Activated CD8-positive, alpha-beta memory T cell treated with anti-CD3 and anti-CD28 coated beads for 4 hours (primary cell): ENCODE results near the gene MVK.

Experiments used
- DNase-seq, 2 donors: peaks; one replicate each; pipeline ENCODE4 v3.0.0-alpha.2; 2020; ENCODE audit warnings: low read depth in 2 of 2

The MVK gene

GRCh38 chr12:109545826-109546225 lies 27.8 kb upstream of the MVK start:
- DNase-seq = no peak

DNA sequence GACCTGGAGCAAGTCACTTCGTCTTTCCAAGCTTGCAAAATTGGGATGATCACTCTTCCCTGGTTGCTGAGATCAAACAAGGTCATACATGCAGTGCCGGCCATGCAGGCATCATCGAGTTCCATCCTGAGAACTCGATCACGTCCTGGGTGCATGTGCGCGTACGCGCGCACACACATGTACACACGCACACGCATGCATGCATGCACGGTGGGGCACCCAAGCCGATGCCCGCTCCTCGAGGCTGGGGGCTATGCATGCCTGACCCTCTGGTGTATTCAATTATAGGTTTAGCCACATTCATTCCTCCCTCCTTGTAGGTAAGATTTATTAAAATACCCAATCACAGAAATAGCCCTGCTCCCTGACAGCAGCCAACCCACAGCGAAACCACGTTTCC lies 26.3 kb upstream of the MVK start:
- no peak for DNase-seq

DNA sequence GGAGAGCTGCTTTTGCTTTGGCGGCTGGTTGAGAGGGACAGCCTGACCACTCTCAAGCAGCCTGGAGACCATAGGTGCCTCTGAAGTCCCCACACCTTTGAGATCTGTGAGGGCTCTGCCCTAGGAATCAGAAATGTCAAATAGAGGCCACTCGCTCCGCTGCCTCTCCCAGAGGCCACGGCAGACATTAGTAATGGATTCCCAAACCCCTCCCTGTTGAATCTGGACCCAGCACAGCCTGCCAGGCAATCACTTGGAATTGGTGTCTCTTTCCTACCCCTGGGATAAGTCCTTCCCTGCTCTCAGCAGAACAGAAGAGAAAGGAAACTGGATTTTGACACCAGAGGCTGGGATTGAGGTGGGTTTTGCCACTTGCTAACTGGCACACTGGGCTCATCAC lies 25.3 kb upstream of the MVK start:
- no peak for DNase-seq

DNA sequence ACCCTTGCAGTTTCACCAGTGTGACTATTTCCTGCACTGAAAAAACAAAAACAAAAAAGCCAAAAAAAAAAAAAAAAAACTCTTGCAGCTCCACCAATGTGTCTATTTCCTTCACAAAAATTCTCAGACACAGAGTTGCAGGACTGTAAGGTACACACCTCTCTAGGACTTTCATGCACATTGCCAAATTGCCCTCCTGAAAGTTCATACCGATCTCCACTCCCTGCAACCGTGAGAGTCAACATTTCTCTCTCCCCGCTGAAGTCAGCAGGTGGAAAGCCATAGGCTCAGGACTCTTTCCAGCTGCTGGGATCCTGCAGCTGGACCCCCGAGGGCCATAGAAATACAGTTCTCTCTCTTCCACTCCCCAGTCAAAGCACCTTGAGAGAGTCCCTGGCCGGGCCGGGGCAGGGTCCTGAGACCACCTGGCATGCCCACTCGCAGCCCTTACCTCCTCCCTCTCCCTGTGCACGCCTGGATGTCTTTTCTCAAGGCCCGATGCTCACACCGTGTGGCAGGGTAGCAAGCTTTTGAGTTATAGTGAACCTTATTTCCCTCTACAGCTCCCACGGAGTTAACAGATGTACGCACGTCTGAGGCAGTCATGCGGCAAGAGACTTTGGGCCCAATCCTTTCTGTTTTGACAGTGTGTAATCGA lies 23.9 kb upstream of the MVK start:
- no peak for DNase-seq

DNA sequence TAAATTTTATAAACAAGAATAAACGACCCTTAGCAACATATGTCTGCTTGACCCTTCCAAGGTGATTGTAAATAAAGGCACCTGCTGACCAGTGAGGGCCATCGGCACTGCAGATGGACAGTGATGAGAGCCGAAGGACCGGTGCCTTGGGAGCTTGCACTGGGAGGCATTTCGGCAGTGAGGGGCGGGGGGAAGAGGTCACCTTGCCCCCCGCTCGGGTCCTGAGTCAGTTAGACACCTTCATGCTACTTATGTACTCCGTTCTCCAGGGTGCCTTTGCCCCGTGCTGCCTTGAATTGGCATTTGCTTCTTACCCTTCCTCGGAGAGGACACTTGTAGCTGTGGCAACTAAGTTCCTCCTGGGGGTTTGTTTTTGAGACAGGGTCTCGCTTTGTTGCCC lies 23.3 kb upstream of the MVK start:
- no peak for DNase-seq

DNA sequence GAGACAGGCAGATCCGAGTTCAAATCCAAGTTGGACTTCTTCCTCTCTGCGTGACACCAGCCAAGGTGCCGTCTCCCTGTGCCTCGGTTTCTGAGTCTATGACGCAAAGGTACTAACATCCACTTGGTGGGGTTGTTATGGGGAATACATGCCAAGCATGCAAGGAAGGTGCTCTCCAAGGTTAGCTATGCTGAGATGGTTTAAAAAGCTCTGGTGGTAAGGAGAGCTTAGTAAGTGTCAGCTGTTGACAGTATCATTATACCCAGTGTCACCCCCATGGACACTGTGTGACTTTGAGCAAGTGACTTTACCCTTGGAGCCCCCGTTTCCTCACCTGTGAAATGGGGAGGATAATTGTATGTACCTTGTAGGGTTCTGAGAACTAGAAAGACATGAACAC lies 22.5 kb upstream of the MVK start:
- no peak for DNase-seq

DNA sequence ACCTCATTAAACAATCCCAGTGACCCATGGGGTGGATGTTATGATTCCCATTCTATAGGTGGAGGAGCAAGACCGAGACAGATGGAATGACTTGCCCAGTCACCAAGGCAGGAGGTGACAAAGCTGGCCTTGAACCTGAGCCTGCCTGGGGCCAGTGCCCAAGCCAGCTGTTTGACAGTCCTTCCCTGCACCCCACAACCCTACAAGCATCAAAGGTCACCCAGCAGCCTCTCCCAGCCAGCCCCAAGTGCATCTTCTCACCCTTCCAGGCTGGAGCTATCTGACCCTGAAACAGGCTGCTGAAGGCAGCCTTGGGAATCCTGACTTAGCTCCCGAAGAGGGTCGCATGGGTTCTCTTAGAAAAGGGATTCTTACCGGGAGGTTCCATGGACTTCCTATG lies 20.6 kb upstream of the MVK start:
- no peak for DNase-seq

- DNase-seq = no peak
These were observed 20.1 kb upstream of the MVK start for GRCh38 chr12:109553483-109553882.

- no peak for DNase-seq
These were observed 19.6 kb upstream of the MVK start for GRCh38 chr12:109553906-109554500.

DNA sequence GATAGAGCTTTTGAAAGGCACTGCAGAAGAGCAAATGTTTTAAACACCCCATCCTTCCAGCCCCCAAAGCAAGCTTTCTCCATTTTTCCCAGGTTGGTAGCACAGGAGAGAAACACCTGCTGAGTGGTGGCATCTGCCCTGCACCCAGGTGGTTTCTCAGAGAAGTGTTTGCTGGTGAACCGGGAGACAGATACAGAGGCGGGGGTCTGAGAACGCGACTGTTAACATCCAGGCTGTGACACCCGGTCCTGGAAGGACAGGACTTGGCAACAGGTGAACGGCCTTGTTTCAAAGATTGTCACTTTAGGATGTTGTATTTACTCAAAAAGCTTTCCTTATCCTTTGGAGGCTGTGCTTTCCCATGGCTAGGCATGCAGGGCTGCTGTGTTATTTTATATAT lies 18.8 kb upstream of the MVK start:
- DNase-seq = no peak

DNA sequence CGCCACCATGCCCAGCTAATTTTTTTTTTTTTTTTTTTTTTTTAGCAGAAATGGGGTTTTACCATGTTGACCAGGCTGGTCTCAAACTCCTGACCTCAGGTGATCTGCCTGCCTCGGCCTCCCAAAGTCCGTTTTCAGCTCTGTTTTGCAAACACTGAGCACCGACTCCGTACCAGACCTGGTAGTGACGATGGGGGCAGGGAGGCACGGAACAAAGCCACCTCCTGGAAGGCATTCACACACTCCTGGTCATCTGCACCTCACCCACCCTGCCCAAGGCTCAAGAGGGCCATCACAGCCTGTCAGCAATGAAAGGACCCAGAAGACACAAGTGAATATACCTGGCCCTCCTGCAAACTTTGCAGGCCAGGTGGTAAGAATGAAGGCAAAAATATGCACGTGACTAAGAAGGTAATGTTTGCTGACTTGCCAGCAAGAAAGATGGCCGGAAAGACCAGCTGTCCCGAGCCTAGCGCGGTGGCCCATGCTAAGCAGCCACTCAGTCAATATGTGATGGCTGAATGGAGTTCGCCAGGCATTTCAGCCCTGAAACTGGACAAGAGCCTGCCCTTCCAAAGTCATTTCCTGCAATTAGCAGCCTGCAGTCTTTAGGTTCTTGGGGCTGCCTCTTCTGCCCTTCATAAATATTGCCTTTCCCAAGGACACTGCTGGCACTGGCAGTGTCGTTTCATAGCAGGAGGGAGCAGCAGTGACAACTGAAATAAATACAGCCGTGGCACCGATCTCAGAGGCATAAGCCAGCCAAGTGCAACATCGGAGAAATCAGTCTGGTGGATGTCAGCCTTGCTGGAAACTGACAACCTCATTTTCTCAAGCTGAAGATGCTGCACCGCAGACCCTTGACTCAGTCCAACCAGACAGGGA lies 17.9 kb upstream of the MVK start:
- no peak for DNase-seq

DNA sequence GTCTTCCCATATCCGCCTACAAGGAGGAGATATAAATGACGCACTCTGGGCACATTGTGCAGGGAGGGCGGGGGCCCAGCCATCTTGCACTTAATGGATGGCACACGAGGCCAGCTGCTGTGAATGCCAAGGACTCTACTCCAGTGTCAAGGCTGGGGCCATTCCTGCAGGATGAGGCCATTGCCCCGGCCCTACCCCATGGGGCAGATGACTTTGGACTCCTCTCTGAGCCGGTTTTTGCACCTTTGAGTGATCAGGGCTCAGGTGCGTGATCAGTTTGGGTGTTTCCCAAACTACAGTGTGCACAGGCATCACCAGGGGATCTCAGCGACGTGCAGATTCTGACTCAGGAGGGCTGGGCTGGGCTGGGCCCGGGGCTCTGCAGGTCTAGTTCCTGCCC lies 16.4 kb upstream of the MVK start:
- no peak for DNase-seq

DNA sequence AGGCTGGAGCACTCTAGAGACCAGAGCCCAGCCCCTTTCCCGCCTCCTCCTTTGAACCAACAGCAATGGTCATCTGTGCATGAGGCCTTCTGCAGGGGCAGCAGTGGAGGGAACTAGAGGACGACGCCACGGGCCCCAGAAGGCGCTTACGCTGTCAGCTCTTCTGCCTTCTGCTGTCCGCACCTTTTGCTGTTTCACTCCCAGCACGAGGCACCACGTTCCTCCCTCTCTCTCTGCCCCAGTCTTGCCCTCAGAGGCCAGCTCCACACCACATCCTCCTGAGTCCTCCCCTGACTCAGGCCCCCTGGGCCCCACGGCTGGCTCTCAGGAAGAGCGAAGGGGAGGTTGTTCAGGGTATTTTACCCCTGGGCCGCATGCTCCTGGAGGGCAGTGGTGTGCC lies 15.8 kb upstream of the MVK start:
- DNase-seq = no peak

GRCh38 chr12:109558374-109559199 lies 15.0 kb upstream of the MVK start:
- no peak for DNase-seq

GRCh38 chr12:109559200-109559505 lies 14.4 kb upstream of the MVK start:
- no peak for DNase-seq

DNA sequence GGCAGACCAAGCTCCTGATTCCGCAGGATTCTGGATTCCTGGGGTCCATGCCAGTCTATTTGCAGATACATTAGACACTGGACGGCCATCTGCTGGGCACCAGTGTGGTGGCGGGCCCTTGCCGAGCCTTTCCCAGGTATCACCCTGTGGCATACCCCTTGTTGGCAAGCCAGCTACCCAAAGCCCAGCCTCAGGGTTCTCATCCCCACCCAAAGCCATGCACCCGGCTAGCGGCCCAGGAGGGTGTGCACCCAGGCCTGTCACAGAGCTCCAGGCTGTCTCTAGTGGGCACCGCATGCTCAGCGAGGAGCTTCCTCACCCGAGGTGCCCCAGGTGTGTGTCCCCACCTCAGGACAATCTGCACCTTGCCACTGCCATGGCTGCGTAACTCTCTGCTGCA lies 14.0 kb upstream of the MVK start:
- no peak for DNase-seq

- no peak for DNase-seq
These were observed 12.5 kb upstream of the MVK start for GRCh38 chr12:109560867-109561710.

DNA sequence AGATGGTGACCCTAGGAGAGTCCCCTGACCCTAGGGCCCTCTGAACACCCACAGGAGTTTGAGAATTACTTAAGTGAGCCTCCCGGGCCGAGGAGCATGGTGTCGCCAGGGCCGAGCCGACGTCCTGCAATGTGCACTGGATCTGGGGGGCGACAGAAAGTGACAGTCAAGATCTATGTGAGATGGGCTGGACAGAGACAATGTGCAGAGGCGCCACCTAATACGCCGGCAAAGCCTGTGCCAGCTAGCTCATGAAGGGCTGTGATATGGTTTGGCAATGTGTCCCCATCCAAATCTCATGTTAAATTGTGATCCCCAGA lies 11.9 kb upstream of the MVK start:
- DNase-seq = no peak

DNA sequence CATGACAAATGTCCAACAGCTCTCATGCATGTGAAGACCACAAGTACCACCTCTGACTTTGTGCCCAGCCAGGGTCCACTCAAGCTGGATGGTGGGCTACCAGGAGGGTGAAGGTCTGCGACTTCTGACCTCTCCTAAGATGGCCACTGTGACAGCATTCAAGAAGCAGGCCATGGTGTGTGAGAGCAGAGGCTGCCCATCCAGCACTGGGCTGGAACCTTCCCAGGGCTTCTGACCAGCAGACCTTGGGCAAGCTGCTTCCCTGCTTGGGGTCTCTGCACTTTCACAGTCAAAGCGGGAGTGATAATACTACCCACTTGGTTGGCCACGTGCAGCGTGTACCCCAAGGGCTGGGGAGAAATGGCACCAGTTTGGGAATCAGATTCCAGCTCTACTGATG lies 10.7 kb upstream of the MVK start:
- no peak for DNase-seq

- no peak for DNase-seq
These were observed 10.0 kb upstream of the MVK start for GRCh38 chr12:109563291-109564284.
